Measurements from ENCODE around the gene NRBF2. TPM values are rescaled to one million over a fixed set of nuclear protein-coding genes. Genes with fewer than 3 reads are reported as not detected.
A peak's percentile ranks its signal among the peaks of the same experiment; 100 is the strongest.

The NRBF2 gene
- total and polyA plus RNA-seq, 9 of the 15 experiments (the other 6 are each of a cell fraction or from before 2014, with no cell fraction given) = 20.8 to 52.1 (median 30.5) TPM

DNA sequence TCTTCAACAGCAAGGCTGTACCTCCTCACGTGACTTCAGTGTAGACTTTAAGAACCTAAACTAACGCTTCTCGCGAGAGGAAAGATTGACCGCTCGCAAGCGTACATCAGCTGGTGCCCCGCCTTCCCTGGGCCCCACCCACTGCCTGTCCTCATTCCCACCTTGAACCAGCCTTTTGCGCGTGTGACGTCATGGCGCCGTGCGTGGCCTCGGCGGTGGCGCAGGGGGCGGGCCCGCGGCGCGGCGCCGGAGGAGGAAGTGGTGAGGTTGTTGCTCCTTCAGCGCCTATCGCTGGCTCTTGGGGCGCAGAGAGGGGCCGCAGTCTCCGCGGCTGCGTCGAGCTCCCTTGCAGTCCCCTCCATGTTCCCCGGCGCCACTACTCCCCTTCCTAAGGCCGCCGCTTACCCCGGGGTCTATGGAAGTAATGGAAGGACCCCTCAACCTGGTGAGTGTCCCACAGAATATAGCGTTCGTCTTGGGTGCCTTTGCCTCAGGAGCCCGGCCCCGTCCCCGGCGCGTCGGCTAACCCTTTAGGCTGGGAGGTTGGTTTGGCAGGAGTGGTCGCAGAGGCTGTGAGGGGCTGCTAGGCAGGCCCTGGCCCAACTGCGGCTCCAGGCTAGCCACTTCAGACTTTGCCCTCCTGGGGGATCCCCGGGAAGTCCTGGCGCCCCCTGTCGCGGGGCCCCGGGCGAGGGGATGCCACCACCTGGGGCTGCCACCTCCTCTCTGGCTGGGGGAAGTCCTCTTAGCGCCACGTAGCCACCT, at the start of gene NRBF2 (continued):
- TF ChIP-seq ZNF518B (CRISPR knock-in tag; IDR thresholded peaks at IDR 0.05) = no peak
- 0 out of 2 replicates have a peak, but pooled peaks have one; percentile 72 for TF ChIP-seq DMBX1 (CRISPR knock-in tag; IDR thresholded peaks at IDR 0.05; ENCODE audit: borderline replicate concordance)
- no peak for TF ChIP-seq ZNF212 (CRISPR knock-in tag; IDR thresholded peaks at IDR 0.05)
- TF ChIP-seq BRF1 (IDR thresholded peaks at IDR 0.05; ENCODE audit: borderline replicate concordance, extremely low read depth, insufficient read length) = no peak
- TF ChIP-seq HMG20B (CRISPR knock-in tag; IDR thresholded peaks at IDR 0.05) = no peak
- no peak; the same call in none of the 2 replicates for TF ChIP-seq FOXP1 (CRISPR knock-in tag; IDR thresholded peaks at IDR 0.05)
- TF ChIP-seq TFAM (CRISPR knock-in tag; conservative IDR thresholded peaks at IDR 0.05) = no peak
- TF ChIP-seq HDAC1 (IDR thresholded peaks at IDR 0.05) = peak in 1 of 2 experiments; percentile 81; a peak in 2 of 4 replicates
- TF ChIP-seq HLTF (IDR thresholded peaks at IDR 0.05) = no peak
- no peak for TF ChIP-seq MGA (IDR thresholded peaks at IDR 0.05)
- TF ChIP-seq, protein P1, sequence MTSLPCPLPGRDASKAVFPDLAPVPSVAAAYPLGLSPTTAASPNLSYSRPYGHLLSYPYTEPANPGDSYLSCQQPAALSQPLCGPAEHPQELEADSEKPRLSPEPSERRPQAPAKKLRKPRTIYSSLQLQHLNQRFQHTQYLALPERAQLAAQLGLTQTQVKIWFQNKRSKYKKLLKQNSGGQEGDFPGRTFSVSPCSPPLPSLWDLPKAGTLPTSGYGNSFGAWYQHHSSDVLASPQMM (CRISPR knock-in tag; IDR thresholded peaks at IDR 0.05) = no peak
